Hypothalamus (tissue), 51 donors: Measurements from ENCODE around the gene SIAE.
A peak's percentile ranks its signal among the peaks of the same experiment; 100 is the strongest.

Experiments
- DNase-seq, 51 donors: peaks; one replicate each; lab custom pipeline; 2025; lab: John Stamatoyannopoulos, UW

SIAE gene, protein sequence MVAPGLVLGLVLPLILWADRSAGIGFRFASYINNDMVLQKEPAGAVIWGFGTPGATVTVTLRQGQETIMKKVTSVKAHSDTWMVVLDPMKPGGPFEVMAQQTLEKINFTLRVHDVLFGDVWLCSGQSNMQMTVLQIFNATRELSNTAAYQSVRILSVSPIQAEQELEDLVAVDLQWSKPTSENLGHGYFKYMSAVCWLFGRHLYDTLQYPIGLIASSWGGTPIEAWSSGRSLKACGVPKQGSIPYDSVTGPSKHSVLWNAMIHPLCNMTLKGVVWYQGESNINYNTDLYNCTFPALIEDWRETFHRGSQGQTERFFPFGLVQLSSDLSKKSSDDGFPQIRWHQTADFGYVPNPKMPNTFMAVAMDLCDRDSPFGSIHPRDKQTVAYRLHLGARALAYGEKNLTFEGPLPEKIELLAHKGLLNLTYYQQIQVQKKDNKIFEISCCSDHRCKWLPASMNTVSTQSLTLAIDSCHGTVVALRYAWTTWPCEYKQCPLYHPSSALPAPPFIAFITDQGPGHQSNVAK

GRCh38 chr11:124673333-124674167, at the start of gene SIAE, which contains the start of gene SPA17:
SIAE (minus strand) TSS chr11:124673739; CDS start chr11:124673708, 31 bp downstream.
SPA17 (plus strand) TSS chr11:124673904; CDS start chr11:124675265, 1,361 bp downstream.
- peak; percentile 15 to 93 (median 80) for DNase-seq

GRCh38 chr11:124722176-124722575, 48.6 kb upstream of the SIAE start:
- DNase-seq: no peak

- no peak for DNase-seq
Measured at GRCh38 chr11:124719534-124719933, 46.0 kb upstream of the SIAE start.

- DNase-seq: no peak
Measured at GRCh38 chr11:124718801-124719200, 45.3 kb upstream of the SIAE start.

DNA sequence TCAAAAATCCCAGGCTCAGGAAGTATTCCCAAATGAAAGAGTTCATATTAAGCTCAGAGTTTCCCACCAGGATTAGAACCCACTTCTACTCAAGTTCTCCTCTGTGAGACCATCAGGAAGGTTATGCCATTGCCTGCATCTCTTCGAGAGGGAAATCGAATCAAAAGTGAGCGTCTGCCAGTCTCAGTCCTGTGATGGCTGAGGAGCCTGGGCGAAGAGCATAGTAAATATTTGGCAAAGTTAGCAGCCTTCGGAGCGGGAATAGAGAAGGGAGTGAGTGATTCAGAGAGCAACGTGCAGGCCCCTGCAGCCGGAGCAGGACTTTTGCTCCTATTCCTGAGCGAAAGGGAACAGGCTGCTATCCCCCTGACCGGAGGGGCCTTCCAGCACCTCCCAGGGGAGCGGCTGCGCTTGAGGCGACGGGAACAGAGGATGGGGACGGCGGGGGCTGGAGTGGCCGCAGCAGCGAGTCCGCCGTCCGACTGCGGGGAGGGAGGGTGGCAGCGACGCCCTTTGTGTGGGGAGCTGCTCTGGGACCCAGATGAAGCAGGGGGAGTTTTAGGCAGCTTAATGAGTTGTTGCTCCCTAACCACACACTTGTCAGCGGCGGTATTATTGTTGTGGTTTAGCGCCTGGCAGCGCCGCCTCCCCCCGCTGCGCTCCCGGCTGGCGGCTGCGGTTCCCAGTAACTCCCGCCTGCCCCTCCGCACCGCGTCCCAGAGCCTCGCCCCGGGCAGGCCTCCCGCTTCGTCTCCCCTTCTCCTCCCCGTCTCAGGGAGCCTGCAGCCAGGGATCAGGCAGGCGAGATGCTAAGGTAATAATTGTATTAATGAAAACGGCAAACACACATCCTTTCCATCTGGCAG, 44.5 kb upstream of the SIAE start:
- DNase-seq: peak in 1 of 51 donors; percentile 14

GRCh38 chr11:124717421-124717785, 43.9 kb upstream of the SIAE start:
- no peak for DNase-seq

DNA sequence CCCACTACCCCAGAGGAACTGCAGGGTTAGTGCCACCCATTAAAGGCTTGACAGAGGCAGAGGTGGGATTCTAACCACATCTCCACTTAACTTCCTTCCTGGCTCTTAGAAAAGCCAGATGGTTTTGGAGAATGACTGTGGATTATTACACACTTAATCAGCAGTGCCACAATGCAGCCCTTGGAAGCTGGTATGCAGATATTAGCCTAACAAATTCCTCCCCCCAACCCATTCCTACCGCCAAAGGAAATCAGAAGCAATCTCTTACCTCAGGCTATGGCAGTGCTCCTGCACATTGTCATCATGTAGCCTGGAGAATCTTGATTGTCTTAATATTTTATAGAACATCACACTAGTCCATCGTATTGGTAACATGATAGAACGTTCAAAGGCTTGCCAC, 43.1 kb upstream of the SIAE start:
- DNase-seq: no peak

DNA sequence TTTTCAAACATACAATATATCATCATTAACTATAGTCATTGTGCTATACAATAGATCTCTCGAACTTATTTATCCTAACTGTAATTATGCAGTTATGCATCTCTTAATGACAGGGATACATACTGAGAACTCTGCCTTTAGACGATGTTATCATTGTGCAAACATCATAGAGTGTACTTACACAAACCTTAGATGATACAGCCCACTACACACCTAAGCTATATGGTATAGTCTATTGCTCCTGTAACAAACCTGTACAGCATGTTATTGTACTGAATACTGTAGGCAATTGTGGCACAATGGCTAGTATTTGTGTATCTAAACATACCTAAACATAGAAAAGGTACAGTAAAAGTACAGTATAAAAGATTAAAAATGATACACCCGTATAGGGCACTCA, 38.9 kb upstream of the SIAE start:
- DNase-seq: no peak

- DNase-seq: no peak
Measured at GRCh38 chr11:124707829-124708228, 34.3 kb upstream of the SIAE start.

DNA sequence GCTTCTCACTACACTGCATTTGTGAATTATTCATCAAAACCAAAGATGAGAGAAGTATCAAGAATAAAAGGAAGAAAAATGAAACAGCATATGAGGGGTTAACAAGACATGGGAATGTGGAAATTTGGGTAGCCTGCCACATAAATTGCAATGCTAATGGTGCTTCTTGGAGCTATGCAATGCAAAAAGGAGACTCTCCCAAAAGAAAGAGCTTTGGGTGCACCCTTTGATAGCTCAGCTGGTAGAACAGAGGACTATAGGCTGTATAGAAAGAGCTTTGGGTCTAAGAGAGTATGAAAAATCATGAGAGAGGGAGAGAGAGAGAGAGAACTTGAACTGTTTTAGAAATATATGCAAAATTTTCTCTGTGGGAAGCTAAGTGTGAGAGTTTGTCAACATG, 26.5 kb upstream of the SIAE start:
- no peak for DNase-seq

DNA sequence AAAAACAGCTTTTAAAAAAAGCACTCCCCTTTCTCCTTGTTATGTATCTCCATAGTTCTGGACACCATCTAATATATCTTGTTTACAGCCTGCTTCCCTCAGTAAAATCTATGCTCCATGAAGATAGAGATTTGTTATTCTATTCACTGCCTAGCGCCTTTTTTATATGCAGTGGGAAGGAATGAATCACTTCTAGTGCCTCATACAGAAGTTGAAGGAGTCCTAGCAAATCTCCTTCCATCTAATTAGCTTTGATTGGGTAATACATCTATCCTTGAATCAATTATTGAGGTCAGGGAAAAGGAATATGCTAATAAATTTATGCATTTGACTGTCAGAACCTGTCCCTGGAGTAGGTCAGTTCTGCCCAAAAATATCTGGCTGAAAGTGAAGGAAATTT, 26.0 kb upstream of the SIAE start:
- no peak for DNase-seq

DNA sequence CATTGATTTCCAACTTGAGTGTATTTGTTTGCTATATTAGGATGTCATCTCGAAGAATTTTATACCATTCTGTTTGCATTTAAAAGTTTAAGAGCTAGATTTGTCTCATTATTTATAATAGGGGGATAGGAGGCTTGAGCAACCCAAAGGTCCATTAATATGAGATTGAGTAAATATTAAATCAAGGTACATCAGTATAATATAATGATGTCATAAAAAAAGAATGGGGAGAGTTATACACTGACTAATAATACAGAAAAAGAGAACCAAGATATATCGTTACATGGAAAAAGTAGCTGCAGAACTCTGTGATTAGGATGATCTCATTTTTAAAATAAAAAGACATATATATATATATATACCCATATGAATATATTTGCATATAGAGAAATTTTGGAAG, 19.6 kb upstream of the SIAE start:
- no peak for DNase-seq

DNA sequence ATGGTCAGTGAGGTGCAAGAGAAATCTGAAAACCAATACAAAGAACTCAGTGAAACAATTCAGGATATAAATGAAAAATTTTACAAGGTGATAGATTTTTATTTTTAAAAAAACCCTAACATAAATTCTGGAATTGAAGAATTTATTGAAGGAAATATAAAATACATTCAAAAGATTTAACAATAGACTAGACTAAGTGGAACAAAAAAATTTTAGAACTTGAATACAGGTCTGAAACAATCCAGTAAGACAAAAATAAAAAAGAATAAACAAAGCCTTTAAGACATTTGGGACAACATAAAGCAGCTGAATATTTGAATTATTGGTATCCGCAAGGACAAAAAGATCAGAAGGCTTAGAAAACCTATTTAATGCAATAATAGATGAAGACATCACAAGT, 8.9 kb upstream of the SIAE start:
- no peak for DNase-seq

GRCh38 chr11:124681421-124681820, 7.9 kb upstream of the SIAE start:
- no peak for DNase-seq

DNA sequence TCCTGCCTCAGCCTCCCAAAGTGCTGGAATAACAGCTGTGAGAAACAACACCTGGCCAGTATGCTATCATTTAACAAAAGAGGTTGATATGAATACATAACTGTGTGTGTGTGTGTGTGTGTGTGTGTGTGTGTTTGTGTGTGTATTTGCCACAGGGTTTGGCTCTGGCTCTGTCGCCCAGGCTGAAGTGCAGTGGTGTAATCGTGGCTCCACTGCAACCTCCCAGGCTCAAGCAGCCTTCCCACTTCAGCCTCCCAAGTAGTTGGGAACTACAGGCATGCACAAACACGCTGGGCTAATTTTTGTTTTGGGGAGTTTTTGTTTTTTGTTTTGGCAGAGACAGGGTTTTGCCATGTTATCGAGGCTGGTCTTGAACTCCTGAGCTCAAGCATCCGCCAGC, 4.9 kb upstream of the SIAE start:
- no peak for DNase-seq

GRCh38 chr11:124676386-124676785, 2.8 kb upstream of the SIAE start:
- DNase-seq: no peak

- no peak for DNase-seq
Measured at GRCh38 chr11:124674571-124674970, 1.0 kb upstream of the SIAE start.

DNA sequence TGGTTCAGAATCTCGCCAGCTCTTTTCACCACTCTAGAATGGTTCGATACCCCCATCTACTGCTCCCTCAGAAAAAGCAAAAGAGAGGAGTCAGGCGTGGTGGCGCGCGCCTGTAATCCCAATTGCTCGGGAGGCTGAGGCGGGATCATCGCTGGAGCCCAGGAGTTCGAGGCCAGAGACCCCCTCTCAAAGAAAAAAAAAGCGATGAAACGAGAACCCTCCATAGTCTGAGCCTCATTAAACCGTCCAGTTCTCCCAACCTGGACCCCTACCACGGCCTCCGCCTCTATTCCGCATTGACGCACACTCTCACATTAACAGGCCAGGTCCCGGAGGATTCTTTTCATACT, 604 bp upstream of the SIAE start:
- DNase-seq: no peak

- peak in 1 of 51 donors; percentile 42 for DNase-seq
Measured at GRCh38 chr11:124672536-124673215, 863 bp downstream of the SIAE start.

- no peak for DNase-seq
Measured at GRCh38 chr11:124670732-124671131, 2.8 kb downstream of the SIAE start.
